Measurements from ENCODE around the gene ARHGEF7. TPM values are rescaled to one million over a fixed set of nuclear protein-coding genes. Genes with fewer than 3 reads are reported as not detected.

The ARHGEF7 gene
- total RNA-seq, 2 donors from 2014 or later: 46.7 to 50.7 TPM

DNA sequence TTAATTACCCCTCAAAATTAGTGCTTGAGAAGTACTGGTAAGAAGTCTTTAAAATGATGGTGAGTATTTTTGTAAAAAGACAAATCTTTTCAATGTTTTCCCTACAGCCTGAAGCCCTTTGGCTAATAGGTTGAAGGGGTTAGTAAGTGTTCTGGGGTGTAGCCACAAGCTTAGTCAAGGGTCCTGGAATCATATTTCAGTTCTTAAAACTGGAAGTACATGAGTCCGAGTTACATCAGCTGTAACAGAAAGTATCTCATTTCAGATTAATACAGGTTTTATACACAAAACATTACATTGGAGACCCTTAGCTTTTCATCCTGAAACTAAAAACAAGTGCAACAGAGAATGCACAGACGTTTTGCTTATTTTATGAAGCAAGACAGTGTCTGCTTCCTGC lies 152.7 kb downstream of the ARHGEF7 start:
- intact Hi-C loops (cut with DNase I): no loop called here
- DNase-seq: no peak
- Histone ChIP-seq H3K27me3 (no peaks in the 10 kb centered on the region), H3K4me1 (no peaks in the 10 kb centered on the region), H3K9ac (ENCODE audit: low read depth in 2 of 2, low read length in 2 of 2) (no peak overlapping the region), H3K36me3 (no peaks in the 10 kb centered on the region), H3K27ac (no peak overlapping the region), H3K9me3 (no peaks in the 10 kb centered on the region), H3K4me3 (no peak overlapping the region)
- TF ChIP-seq, protein P1, sequence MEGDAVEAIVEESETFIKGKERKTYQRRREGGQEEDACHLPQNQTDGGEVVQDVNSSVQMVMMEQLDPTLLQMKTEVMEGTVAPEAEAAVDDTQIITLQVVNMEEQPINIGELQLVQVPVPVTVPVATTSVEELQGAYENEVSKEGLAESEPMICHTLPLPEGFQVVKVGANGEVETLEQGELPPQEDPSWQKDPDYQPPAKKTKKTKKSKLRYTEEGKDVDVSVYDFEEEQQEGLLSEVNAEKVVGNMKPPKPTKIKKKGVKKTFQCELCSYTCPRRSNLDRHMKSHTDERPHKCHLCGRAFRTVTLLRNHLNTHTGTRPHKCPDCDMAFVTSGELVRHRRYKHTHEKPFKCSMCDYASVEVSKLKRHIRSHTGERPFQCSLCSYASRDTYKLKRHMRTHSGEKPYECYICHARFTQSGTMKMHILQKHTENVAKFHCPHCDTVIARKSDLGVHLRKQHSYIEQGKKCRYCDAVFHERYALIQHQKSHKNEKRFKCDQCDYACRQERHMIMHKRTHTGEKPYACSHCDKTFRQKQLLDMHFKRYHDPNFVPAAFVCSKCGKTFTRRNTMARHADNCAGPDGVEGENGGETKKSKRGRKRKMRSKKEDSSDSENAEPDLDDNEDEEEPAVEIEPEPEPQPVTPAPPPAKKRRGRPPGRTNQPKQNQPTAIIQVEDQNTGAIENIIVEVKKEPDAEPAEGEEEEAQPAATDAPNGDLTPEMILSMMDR (IDR thresholded peaks at IDR 0.05): no peak

DNA sequence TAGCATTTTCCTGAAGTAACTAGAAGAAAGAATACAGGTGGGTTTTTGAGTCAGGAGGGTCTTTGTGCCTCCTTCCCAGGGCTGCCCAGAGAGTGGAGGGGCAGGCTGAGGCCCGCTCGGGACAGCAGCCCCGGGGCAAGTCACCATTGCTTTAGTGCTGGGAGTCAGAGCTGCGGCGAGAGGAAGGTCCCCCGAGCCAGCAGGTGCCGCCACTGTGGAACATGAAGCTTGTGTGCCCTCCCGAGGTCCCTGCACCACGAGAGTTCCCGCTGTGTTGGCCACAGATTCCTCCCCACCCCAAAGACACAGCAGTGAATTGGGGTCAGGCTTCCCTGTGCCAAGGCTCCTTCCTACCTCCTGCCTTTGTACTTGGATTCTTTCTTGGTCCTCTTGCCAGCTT lies 154.4 kb downstream of the ARHGEF7 start:
- H3K36me3 ChIP-seq: no peaks in the 10 kb centered on the region

DNA sequence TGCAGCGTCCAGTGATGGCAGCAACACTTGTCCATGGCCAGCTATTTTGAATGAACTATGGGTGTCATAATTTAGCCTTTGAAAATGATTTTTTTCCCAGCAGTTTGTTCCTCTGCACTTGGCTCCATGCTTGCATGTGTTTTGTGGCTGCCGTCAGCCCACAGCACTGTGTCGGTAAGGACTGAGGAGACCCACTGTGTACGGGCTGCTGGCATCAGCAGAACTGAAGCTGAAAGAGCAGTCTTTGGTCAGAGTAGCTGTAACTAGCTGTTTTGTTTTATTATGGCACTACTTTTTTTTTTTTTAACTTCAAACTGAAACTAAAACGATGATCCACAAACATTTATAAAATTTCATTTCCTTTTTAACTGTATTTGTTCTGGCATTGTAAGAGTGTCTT lies 155.0 kb downstream of the ARHGEF7 start:
- Histone ChIP-seq H3K9ac (ENCODE audit: low read depth in 2 of 2, low read length in 2 of 2) (no peak overlapping the region), H3K36me3 (no peaks in the 10 kb centered on the region), H3K4me1 (no peaks in the 10 kb centered on the region), H3K27ac (no peak overlapping the region), H3K27me3 (no peaks in the 10 kb centered on the region), H3K9me3 (no peaks in the 10 kb centered on the region), H3K4me3 (no peak overlapping the region)
- intact Hi-C loops (cut with DNase I): no loop called here
- TF ChIP-seq, protein P1 (IDR thresholded peaks at IDR 0.05): no peak
- DNase-seq: no peak

More for the DNA sequence above, 154.4 kb downstream of the ARHGEF7 start:
- no peak overlapping the region for H3K27ac ChIP-seq
- no peak overlapping the region for H3K4me3 ChIP-seq
- no peak overlapping the region for H3K9ac ChIP-seq (ENCODE audit: low read depth in 2 of 2, low read length in 2 of 2)
- H3K4me1 ChIP-seq: no peaks in the 10 kb centered on the region
- TF ChIP-seq, protein P1 (IDR thresholded peaks at IDR 0.05): no peak
- no peaks in the 10 kb centered on the region for H3K9me3 ChIP-seq
- no peaks in the 10 kb centered on the region for H3K27me3 ChIP-seq
- intact Hi-C loops (cut with DNase I): no loop called here
- DNase-seq: no peak

DNA sequence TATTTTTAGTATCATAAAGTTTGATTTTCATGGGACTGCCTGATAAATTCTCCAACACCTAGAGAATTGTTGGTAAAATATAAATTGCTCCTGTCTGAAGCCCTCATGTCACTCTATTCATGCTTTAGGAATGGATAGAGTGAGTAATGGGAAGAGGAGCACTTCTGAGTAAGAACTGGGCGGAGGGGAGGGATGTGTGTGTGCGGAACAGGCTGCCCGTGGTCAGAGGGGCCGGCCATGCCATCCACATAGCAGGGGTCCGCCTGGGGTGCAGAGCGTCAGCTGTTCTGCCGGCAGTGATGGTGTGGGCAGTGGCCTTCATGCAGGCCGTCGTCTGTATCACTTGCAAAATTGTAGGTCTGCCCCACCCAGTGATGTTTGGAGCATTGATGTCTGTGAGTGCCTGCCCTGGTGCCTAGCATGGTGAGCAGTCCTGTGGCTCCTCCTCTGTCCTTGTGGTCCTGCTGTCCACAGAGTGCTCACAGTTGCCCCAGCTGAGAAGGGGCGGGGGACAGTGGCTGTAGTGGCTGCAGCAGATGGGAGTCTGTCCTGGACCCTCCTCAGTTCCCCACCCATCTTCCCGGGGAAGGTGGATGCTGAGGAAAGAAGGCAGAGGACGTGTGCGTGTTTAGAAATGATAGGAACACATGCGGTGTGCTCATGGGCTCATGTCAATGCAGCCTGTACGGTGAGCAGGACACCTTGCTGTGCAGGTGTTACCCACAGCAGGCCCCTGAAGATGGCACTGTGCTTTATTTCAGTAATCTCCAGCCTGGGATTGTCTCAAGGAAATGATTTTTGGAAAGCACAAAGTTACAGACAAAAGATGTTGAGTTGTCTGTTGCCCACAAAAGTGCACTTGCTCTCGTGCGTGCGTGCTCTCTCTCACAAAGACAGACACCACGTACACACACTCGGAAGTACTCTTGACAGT lies 155.9 kb downstream of the ARHGEF7 start:
- H3K27ac ChIP-seq: no peak overlapping the region
- H3K9me3 ChIP-seq: no peaks in the 10 kb centered on the region
- H3K36me3 ChIP-seq: no peaks in the 10 kb centered on the region
- H3K4me3 ChIP-seq: no peak overlapping the region
- no peaks in the 10 kb centered on the region for H3K4me1 ChIP-seq
- intact Hi-C loops (cut with DNase I): no loop called here
- no peak overlapping the region for H3K9ac ChIP-seq (ENCODE audit: low read depth in 2 of 2, low read length in 2 of 2)
- H3K27me3 ChIP-seq: no peaks in the 10 kb centered on the region
- TF ChIP-seq, protein P1 (IDR thresholded peaks at IDR 0.05): no peak
- no peak for DNase-seq

DNA sequence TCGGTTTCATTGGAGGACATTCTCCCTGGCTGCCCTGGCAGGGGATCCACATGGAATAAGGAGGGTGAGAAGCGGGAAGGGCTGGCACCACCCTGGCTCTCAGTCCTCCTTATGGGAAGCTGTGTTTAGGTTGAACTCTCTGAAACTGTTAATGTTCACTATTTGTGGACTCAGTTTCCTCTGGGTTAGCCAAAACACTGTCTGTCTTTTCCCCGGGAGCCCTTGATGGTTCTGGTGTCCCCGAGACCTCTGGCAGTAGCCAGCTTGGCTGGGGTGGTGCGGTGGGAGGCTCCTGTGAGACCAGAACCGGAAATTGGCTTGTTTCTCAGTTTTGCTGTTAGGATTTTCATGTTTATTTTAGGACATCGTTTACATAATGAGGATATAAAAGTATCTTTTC lies 157.0 kb downstream of the ARHGEF7 start:
- no peak for DNase-seq
- TF ChIP-seq, protein P1 (IDR thresholded peaks at IDR 0.05): no peak
- no peak overlapping the region for H3K27ac ChIP-seq

More for the DNA sequence above, 157.0 kb downstream of the ARHGEF7 start:
- H3K36me3 ChIP-seq: no peaks in the 10 kb centered on the region
- H3K27me3 ChIP-seq: no peaks in the 10 kb centered on the region
- intact Hi-C loops (cut with DNase I): no loop called here
- no peak overlapping the region for H3K4me3 ChIP-seq
- no peaks in the 10 kb centered on the region for H3K9me3 ChIP-seq
- H3K4me1 ChIP-seq: no peaks in the 10 kb centered on the region
- no peak overlapping the region for H3K9ac ChIP-seq (ENCODE audit: low read depth in 2 of 2, low read length in 2 of 2)
